ENCODE results near the gene CLTCL1.

CLTCL1 gene

GRCh38 chr22:19193879-19194278 lies 97.6 kb downstream of the CLTCL1 start:
- no peak for DNase-seq (ENCODE audit: low spot score)
- no peak overlapping the region for H3K27ac ChIP-seq
- CTCF ChIA-PET: interaction anchor here (0.6 kb wide), 1 partner anchor 231 kb away, joined by 3 read pairs; no protein-coding TSS in a partner anchor
- no peak for TF ChIP-seq CTCF (conservative IDR thresholded peaks at IDR 0.05; ENCODE audit: low read depth)
- POLR2A ChIA-PET (ENCODE audit: low non-redundant PET): no interaction called here

GRCh38 chr22:19187716-19188563 lies 103.6 kb downstream of the CLTCL1 start:
- no peak for DNase-seq (ENCODE audit: low spot score)
- POLR2A ChIA-PET (ENCODE audit: low non-redundant PET): no interaction called here
- TF ChIP-seq CTCF (conservative IDR thresholded peaks at IDR 0.05; ENCODE audit: low read depth): no peak
- CTCF ChIA-PET: no interaction called here
- no peak overlapping the region for H3K27ac ChIP-seq

GRCh38 chr22:19184276-19184997 lies 107.1 kb downstream of the CLTCL1 start:
- no peak for DNase-seq (ENCODE audit: low spot score)
- H3K27ac ChIP-seq: peak overlapping the region; percentile 39
- CTCF ChIA-PET: interaction anchor here (0.6 kb wide), 1 partner anchor 427 kb away, joined by 4 read pairs; no protein-coding TSS in a partner anchor
- no peak for TF ChIP-seq CTCF (conservative IDR thresholded peaks at IDR 0.05; ENCODE audit: low read depth)
- POLR2A ChIA-PET (ENCODE audit: low non-redundant PET): no interaction called here

DNA sequence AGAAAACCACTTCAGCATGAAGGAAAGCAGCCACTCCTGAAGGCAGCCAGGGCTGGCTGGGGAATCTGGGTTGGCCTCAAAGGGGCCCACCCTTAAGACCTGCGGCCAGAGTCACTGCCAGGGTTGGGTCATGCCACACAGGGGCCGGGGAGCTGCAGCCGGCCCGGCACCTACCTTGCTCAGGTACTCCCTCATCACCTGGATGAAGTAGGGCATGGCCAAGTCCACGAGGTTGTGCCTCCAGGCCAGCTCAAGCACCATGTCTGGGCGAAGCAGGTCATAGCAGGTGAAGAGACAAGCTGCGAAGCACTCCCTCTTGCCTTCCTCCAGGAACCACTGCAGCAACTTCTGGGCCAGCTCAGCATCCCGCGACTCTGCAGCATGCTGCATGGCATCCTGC lies 108.3 kb downstream of the CLTCL1 start:
- ChIA-PET CTCF (no interaction called here), POLR2A (ENCODE audit: low non-redundant PET) (no interaction called here)
- TF ChIP-seq CTCF (conservative IDR thresholded peaks at IDR 0.05; ENCODE audit: low read depth): no peak
- no peak for DNase-seq (ENCODE audit: low spot score)
- H3K27ac ChIP-seq: peak overlapping the region; percentile 96

GRCh38 chr22:19182472-19183157 lies 108.9 kb downstream of the CLTCL1 start:
- ChIA-PET CTCF (no interaction called here), POLR2A (ENCODE audit: low non-redundant PET) (no interaction called here)
- TF ChIP-seq CTCF (conservative IDR thresholded peaks at IDR 0.05; ENCODE audit: low read depth): no peak
- DNase-seq (ENCODE audit: low spot score): no peak
- H3K27ac ChIP-seq: peak overlapping the region; percentile 96

GRCh38 chr22:19181786-19182471 lies 109.6 kb downstream of the CLTCL1 start:
- no peak for TF ChIP-seq CTCF (conservative IDR thresholded peaks at IDR 0.05; ENCODE audit: low read depth)
- CTCF ChIA-PET: no interaction called here

More at GRCh38 chr22:19181786-19182471, 109.6 kb downstream of the CLTCL1 start:
- no peak for DNase-seq (ENCODE audit: low spot score)
- POLR2A ChIA-PET (ENCODE audit: low non-redundant PET): no interaction called here
- peak overlapping the region; percentile 96 for H3K27ac ChIP-seq
